ENCODE data around the gene KRTAP16-1. TPM values are rescaled to one million over a fixed set of nuclear protein-coding genes. Genes with fewer than 3 reads are reported as not detected.
A peak's percentile ranks its signal among the peaks of the same experiment; 100 is the strongest.

Gene KRTAP16-1
- total RNA-seq, 1 donor from 2014 or later, result not detected

- Mint-ChIP-seq H3K36me3 (ENCODE audit: insufficient read depth) (no peaks in the 10 kb centered on the region), H3K4me1 (ENCODE audit: low read depth) (no peaks in the 10 kb centered on the region), H3K27ac (no peak overlapping the region), H3K27me3 (peaks cover 5% of the 10 kb centered on the region), H3K4me3 (ENCODE audit: low read depth) (no peak overlapping the region), H3K9me3 (ENCODE audit: low read depth) (no peaks in the 10 kb centered on the region)
- no peak for DNase-seq (ENCODE audit: low spot score, unreplicated experiment)
- TF ChIP-seq CTCF (IDR thresholded peaks at IDR 0.05; ENCODE audit: unreplicated experiment), result no peak
Measured at GRCh38 chr17:41328207-41328606, 19.1 kb upstream of the KRTAP16-1 start.

- H3K4me3 Mint-ChIP-seq (ENCODE audit: low read depth), result no peak overlapping the region
- H3K27me3 Mint-ChIP-seq, result peaks cover 5% of the 10 kb centered on the region
- no peaks in the 10 kb centered on the region for H3K36me3 Mint-ChIP-seq (ENCODE audit: insufficient read depth)
- no peaks in the 10 kb centered on the region for H3K9me3 Mint-ChIP-seq (ENCODE audit: low read depth)
- TF ChIP-seq CTCF (IDR thresholded peaks at IDR 0.05; ENCODE audit: unreplicated experiment), result no peak
- no peak for DNase-seq (ENCODE audit: low spot score, unreplicated experiment)
- H3K4me1 Mint-ChIP-seq (ENCODE audit: low read depth), result no peaks in the 10 kb centered on the region
- H3K27ac Mint-ChIP-seq, result peak overlapping the region; percentile 77
Measured at GRCh38 chr17:41327411-41328120, 18.5 kb upstream of the KRTAP16-1 start.

- no peaks in the 10 kb centered on the region for H3K4me1 Mint-ChIP-seq (ENCODE audit: low read depth)
- no peak for TF ChIP-seq CTCF (IDR thresholded peaks at IDR 0.05; ENCODE audit: unreplicated experiment)
- H3K4me3 Mint-ChIP-seq (ENCODE audit: low read depth), result no peak overlapping the region
- H3K9me3 Mint-ChIP-seq (ENCODE audit: low read depth), result no peaks in the 10 kb centered on the region
- no peak overlapping the region for H3K27ac Mint-ChIP-seq
- H3K27me3 Mint-ChIP-seq, result peaks cover 5% of the 10 kb centered on the region
- DNase-seq (ENCODE audit: low spot score, unreplicated experiment), result no peak
- no peaks in the 10 kb centered on the region for H3K36me3 Mint-ChIP-seq (ENCODE audit: insufficient read depth)
Measured at GRCh38 chr17:41326173-41327145, 17.4 kb upstream of the KRTAP16-1 start.

DNA sequence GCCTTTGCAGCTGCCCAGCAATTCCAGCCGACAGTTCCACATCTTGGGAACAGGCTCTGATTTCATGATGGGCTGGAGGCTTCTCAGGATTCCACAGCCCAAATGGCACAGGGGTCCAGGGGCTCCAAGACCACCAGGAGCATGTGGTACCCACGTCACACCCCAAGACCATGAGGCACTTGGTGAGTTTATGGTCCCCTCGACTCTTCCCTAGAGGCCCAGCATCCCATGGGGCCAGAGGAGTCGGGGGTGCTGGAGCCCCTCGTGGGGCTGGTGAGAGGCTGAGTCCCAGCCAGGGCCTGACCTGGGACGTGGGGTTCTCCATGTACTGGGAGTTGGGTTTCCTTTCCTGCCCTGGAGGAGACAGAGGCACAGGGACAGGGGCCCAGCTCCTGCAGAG lies 16.5 kb upstream of the KRTAP16-1 start:
- no peak for DNase-seq (ENCODE audit: low spot score, unreplicated experiment)
- H3K9me3 Mint-ChIP-seq (ENCODE audit: low read depth), result peaks cover under 1% of the 10 kb centered on the region
- H3K4me3 Mint-ChIP-seq (ENCODE audit: low read depth), result no peak overlapping the region
- no peak for TF ChIP-seq CTCF (IDR thresholded peaks at IDR 0.05; ENCODE audit: unreplicated experiment)
- peaks cover 5% of the 10 kb centered on the region for H3K27me3 Mint-ChIP-seq
- H3K36me3 Mint-ChIP-seq (ENCODE audit: insufficient read depth), result no peaks in the 10 kb centered on the region
- no peak overlapping the region for H3K27ac Mint-ChIP-seq
- no peaks in the 10 kb centered on the region for H3K4me1 Mint-ChIP-seq (ENCODE audit: low read depth)

- no peaks in the 10 kb centered on the region for H3K36me3 Mint-ChIP-seq (ENCODE audit: insufficient read depth)
- H3K9me3 Mint-ChIP-seq (ENCODE audit: low read depth), result peaks cover 6% of the 10 kb centered on the region
- H3K27me3 Mint-ChIP-seq, result peaks cover 5% of the 10 kb centered on the region
- H3K4me3 Mint-ChIP-seq (ENCODE audit: low read depth), result no peak overlapping the region
- TF ChIP-seq CTCF (IDR thresholded peaks at IDR 0.05; ENCODE audit: unreplicated experiment), result no peak
- H3K27ac Mint-ChIP-seq, result no peak overlapping the region
- no peak for DNase-seq (ENCODE audit: low spot score, unreplicated experiment)
- H3K4me1 Mint-ChIP-seq (ENCODE audit: low read depth), result no peaks in the 10 kb centered on the region
Measured at GRCh38 chr17:41325126-41325525, 16.0 kb upstream of the KRTAP16-1 start.
